Measurements from ENCODE around the gene NEGR1.

The NEGR1 gene

GRCh38 chr1:72184099-72184701 lies 98.1 kb downstream of the NEGR1 start:
- H3K4me3 ChIP-seq (ENCODE audit: low read depth, low read length) = no peak overlapping the region
- no peak for TF ChIP-seq CTCF (IDR thresholded peaks at IDR 0.05; ENCODE audit: control insufficient read depth, extremely low read depth, insufficient read depth)
- no peak for DNase-seq (ENCODE audit: low read depth)

GRCh38 chr1:72182859-72183258 lies 99.5 kb downstream of the NEGR1 start:
- DNase-seq (ENCODE audit: low read depth) = no peak
- no peak overlapping the region for H3K4me3 ChIP-seq (ENCODE audit: low read depth, low read length)
- TF ChIP-seq CTCF (IDR thresholded peaks at IDR 0.05; ENCODE audit: control insufficient read depth, extremely low read depth, insufficient read depth) = no peak

GRCh38 chr1:72178266-72178665 lies 104.1 kb downstream of the NEGR1 start:
- TF ChIP-seq CTCF (IDR thresholded peaks at IDR 0.05; ENCODE audit: control insufficient read depth, extremely low read depth, insufficient read depth) = no peak
- no peak for DNase-seq (ENCODE audit: low read depth)
- no peak overlapping the region for H3K4me3 ChIP-seq (ENCODE audit: low read depth, low read length)

DNA sequence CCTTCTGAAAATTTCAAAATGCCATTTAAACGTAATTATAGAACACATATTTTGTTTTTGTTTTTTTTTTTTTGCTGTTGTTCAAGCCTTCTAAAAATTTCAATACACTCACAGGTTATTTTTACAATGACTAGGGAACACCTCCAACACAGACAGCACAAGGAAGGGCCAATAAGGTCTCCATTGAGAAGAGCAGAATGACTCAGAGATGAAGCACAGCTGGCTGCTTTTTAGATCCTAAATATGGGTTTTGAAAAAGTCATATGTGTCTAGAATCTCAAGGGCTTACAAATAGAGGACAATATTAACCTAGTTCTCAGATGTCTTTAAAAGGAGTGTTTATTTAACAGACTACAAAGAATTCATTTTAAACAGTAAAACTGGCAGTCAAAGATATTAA lies 104.6 kb downstream of the NEGR1 start:
- no peak for DNase-seq (ENCODE audit: low read depth)
- TF ChIP-seq CTCF (IDR thresholded peaks at IDR 0.05; ENCODE audit: control insufficient read depth, extremely low read depth, insufficient read depth) = no peak

DNA sequence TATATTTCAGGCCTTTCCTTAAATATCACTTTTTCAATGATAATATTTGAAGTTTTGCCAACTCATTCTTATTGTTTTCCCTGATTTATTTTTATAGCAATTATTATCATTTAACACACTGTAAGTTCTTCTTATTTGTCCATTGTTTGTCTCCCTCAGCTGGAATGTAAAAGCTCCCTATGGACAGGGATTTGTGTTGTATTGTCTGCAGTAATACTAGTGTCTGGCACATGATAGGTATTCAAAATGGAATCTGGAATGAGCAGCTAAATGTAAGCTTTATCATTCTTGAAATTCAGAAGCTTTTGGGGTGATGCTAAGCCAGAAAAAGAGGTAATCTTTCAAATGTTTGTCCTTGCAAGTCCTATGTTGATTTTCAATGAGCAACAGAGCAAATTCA lies 112.1 kb downstream of the NEGR1 start:
- no peak for TF ChIP-seq CTCF (IDR thresholded peaks at IDR 0.05; ENCODE audit: control insufficient read depth, extremely low read depth, insufficient read depth)
- no peak for DNase-seq (ENCODE audit: low read depth)
- H3K4me3 ChIP-seq (ENCODE audit: low read depth, low read length) = no peak overlapping the region

More for the DNA sequence above, 104.6 kb downstream of the NEGR1 start:
- no peak overlapping the region for H3K4me3 ChIP-seq (ENCODE audit: low read depth, low read length)

DNA sequence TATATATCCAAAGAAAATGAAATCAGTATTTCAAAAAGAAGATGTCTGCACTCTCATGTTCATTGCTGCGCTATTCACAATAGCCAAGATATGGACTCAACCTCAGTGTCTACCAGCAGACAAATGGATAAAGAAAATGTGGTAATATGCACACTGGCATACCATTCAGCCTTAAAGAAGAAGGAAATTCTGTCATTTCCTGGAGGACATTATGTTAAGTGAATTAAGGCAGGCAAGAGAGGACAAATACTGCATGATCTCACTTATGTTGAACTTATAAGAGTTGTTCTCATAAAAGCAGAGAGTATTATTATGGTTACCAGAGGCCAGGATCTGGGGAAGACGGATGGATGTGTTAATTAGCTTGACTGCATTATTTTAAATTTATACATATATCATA lies 115.9 kb downstream of the NEGR1 start:
- no peak for DNase-seq (ENCODE audit: low read depth)
- TF ChIP-seq CTCF (IDR thresholded peaks at IDR 0.05; ENCODE audit: control insufficient read depth, extremely low read depth, insufficient read depth) = no peak
- no peak overlapping the region for H3K4me3 ChIP-seq (ENCODE audit: low read depth, low read length)

- H3K4me3 ChIP-seq (ENCODE audit: low read depth, low read length) = no peak overlapping the region
- TF ChIP-seq CTCF (IDR thresholded peaks at IDR 0.05; ENCODE audit: control insufficient read depth, extremely low read depth, insufficient read depth) = no peak
- DNase-seq (ENCODE audit: low read depth) = no peak
These were observed 131.8 kb downstream of the NEGR1 start for GRCh38 chr1:72150508-72150907.

Measured in LNCaP clone FGC (cell line).